GM12892 (cell line): Measurements from ENCODE around the gene TRAPPC2.

Source experiments
- POLR2A ChIP-seq: IDR thresholded peaks from 2 replicates; pipeline ENCODE4 v1.6.1; 2011; ENCODE audit warnings: low read depth, low read length, control low read depth
- POLR2AphosphoS5 ChIP-seq: IDR thresholded peaks from 2 replicates; pipeline ENCODE4 v1.6.1; 2011; ENCODE audit warnings: low read depth, low read length, control low read depth

GRCh38 chrX:13669246-13669737, 65.1 kb downstream of the TRAPPC2 start:
- TF ChIP-seq POLR2AphosphoS5 (no peak), POLR2A (no peak; the same call in 1 of the 2 replicates)
